Gastroesophageal sphincter (tissue), 4 donors: ENCODE data around the gene KCNN3. TPM values are rescaled to one million over a fixed set of nuclear protein-coding genes. Genes with fewer than 3 reads are reported as not detected.

Experiments
- ATAC-seq: fragments of 150-250 bp; one replicate; pipeline ENCODE4 v1.9.1; 2016; ENCODE audit warnings: mild to moderate bottlenecking, moderate library complexity
- H3K27ac ChIP-seq, 4 donors: fragments of 200-600 bp; sonication (generic) in 3 of 4; 1 replicate in 3 of 4; 2 replicates in 1 of 4; pipeline ENCODE4 v1.5.1; 2016 to 2019
- H3K27me3 ChIP-seq: fragments of 200-600 bp; sonication (generic); one replicate; pipeline ENCODE4 v1.5.1; 2019
- H3K36me3 ChIP-seq, 2 donors: fragments of 200-600 bp; sonication (generic); one replicate each; pipeline ENCODE4 v1.5.1; 2019; ENCODE audit warnings: control low read depth in 1 of 2
- H3K4me1 ChIP-seq, 3 donors: fragments of 200-600 bp; sonication (generic); 1 replicate in 2 of 3; 2 replicates in 1 of 3; pipeline ENCODE4 v1.5.1; 2016 to 2019; ENCODE audit warnings: control low read depth in 2 of 3
- H3K4me3 ChIP-seq, 2 donors: fragments of 200-600 bp; sonication (generic); one replicate each; pipeline ENCODE4 v1.5.1; 2019; ENCODE audit warnings: mild to moderate bottlenecking in 1 of 2, moderate library complexity in 1 of 2
- H3K9me3 ChIP-seq, 3 donors: fragments of 200-600 bp; sonication (generic); one replicate each; pipeline ENCODE4 v1.5.1; 2017 to 2019; ENCODE audit warnings: control low read depth in 2 of 3
- EP300 ChIP-seq: sonication (generic); formaldehyde crosslinking; IDR thresholded peaks from one replicate; pipeline ENCODE4 v1.6.1; 2017; ENCODE audit warnings: antibody characterized with exemption, mild to moderate bottlenecking
- POLR2A ChIP-seq, 2 donors: fragments of 450-650 bp; IDR thresholded peaks; one replicate each; pipeline ENCODE4 v1.6.1; 2017; ENCODE audit warnings: antibody characterized with exemption in 2 of 2, mild to moderate bottlenecking in 2 of 2, moderate library complexity in 1 of 2
- POLR2AphosphoS5 ChIP-seq: sonication (generic); formaldehyde crosslinking; IDR thresholded peaks from one replicate; pipeline ENCODE4 v1.6.1; 2017; ENCODE audit warnings: antibody characterized with exemption
- WGBS, 2 donors: methylation state at CpG; one replicate each; pipeline ENCODE4 v1.1.5; 2018; ENCODE audit warnings: low coverage in 1 of 2; 5-methylcytosine and 5-hydroxymethylcytosine counted together
- total RNA-seq, 4 donors: library from RNA; depleted of rRNA; stranded (reverse); fragments of >200 nt; gene quantifications; one replicate each; pipeline ENCODE4 v1.1.0, GENCODE V29; 2016
- TF ChIP-seq, protein P1 (sequence below), 4 experiments: fragments of 200-600 bp in 2 of 4; fragments of 450-650 bp in 2 of 4; sonication (generic) in 1 of 4; IDR thresholded peaks; one replicate each; pipeline ENCODE4 v1.5.1; 2017 to 2019; ENCODE audit warnings: antibody characterized with exemption in 4 of 4, mild to moderate bottlenecking in 2 of 4, moderate library complexity in 2 of 4

Gene KCNN3
- total RNA-seq, 4 donors from 2014 or later: 1.8 to 13.7 (median 8.1) TPM

- Histone ChIP-seq H3K4me3 (no peak overlapping the region), H3K4me1 (peaks cover 0 to 72% (median 34%) of the 10 kb centered on the region in 3 donors), H3K36me3 (no peaks in the 10 kb centered on the region), H3K9me3 (no peaks in the 10 kb centered on the region), H3K27ac (peak overlapping the region in 3 of 4 donors; percentile 61 to 80 (median 79)), H3K27me3 (no peaks in the 10 kb centered on the region)
- peak; percentile 71 for TF ChIP-seq POLR2AphosphoS5
- TF ChIP-seq EP300: no peak
- ATAC-seq: peak; percentile 18
- WGBS, 2 donors: 7 to 21% methylated on average over 5 to 9 of the region's 10 CpGs
Measured at GRCh38 chr1:154730986-154731489, 139.0 kb downstream of the KCNN3 start.

- TF ChIP-seq, protein P1, sequence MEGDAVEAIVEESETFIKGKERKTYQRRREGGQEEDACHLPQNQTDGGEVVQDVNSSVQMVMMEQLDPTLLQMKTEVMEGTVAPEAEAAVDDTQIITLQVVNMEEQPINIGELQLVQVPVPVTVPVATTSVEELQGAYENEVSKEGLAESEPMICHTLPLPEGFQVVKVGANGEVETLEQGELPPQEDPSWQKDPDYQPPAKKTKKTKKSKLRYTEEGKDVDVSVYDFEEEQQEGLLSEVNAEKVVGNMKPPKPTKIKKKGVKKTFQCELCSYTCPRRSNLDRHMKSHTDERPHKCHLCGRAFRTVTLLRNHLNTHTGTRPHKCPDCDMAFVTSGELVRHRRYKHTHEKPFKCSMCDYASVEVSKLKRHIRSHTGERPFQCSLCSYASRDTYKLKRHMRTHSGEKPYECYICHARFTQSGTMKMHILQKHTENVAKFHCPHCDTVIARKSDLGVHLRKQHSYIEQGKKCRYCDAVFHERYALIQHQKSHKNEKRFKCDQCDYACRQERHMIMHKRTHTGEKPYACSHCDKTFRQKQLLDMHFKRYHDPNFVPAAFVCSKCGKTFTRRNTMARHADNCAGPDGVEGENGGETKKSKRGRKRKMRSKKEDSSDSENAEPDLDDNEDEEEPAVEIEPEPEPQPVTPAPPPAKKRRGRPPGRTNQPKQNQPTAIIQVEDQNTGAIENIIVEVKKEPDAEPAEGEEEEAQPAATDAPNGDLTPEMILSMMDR (IDR thresholded peaks at IDR 0.05): no peak
- TF ChIP-seq POLR2A (IDR thresholded peaks at IDR 0.05) (no peak), EP300 (no peak), POLR2AphosphoS5 (no peak)
- Histone ChIP-seq H3K9me3 (no peaks in the 10 kb centered on the region), H3K27me3 (no peaks in the 10 kb centered on the region), H3K4me3 (no peak overlapping the region), H3K27ac (peak overlapping the region in 3 of 4 donors; percentile 61 to 80 (median 79)), H3K36me3 (no peaks in the 10 kb centered on the region), H3K4me1 (peaks cover 0 to 75% (median 34%) of the 10 kb centered on the region in 3 donors)
- WGBS, 2 donors: 43% methylated on average over 1 of the region's 1 CpG; no CpG with 5 or more reads in 1 of the 2 donors
- ATAC-seq: no peak
Measured at GRCh38 chr1:154730259-154730658, 139.8 kb downstream of the KCNN3 start.

GRCh38 chr1:154729577-154729976 is 140.5 kb downstream of the KCNN3 start:
- WGBS, 2 donors: 29% methylated on average over 3 of the region's 3 CpGs
- H3K36me3 ChIP-seq: no peaks in the 10 kb centered on the region
- peak overlapping the region in 3 of 4 donors; percentile 61 to 80 (median 79) for H3K27ac ChIP-seq
- TF ChIP-seq, protein P1 (IDR thresholded peaks at IDR 0.05): no peak
- peak; percentile 56 for TF ChIP-seq POLR2AphosphoS5
- ATAC-seq: peak; percentile 31
- H3K9me3 ChIP-seq: no peaks in the 10 kb centered on the region
- peaks cover 0 to 76% (median 34%) of the 10 kb centered on the region in 3 donors for H3K4me1 ChIP-seq
- H3K4me3 ChIP-seq: no peak overlapping the region
- H3K27me3 ChIP-seq: no peaks in the 10 kb centered on the region

DNA sequence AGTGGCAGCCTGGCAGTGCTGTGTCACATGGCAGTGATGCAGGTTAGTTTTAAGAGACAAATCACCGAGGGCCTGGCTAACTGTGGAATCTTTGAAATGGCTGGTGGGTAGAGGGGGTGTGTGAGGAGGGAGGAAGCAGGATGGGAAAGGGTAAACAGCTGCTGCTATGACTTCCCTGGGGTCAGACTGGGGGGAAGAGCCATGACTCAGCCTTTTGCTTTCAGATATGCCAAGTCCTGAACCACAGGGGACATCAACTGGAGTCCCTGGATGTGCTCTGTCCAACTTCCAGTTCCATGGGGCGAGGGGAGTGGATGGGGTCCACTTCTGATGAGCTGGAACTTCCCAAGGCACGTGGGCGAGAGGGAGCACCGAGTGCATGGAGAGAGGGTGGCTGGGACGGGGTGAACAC is 141.0 kb downstream of the KCNN3 start:
- Histone ChIP-seq H3K9me3 (no peaks in the 10 kb centered on the region), H3K4me1 (peaks cover 0 to 79% (median 34%) of the 10 kb centered on the region in 3 donors), H3K27me3 (no peaks in the 10 kb centered on the region), H3K27ac (peak overlapping the region in 3 of 4 donors; percentile 61 to 80 (median 79)), H3K36me3 (no peaks in the 10 kb centered on the region), H3K4me3 (no peak overlapping the region)
- TF ChIP-seq EP300: no peak
- no peak for TF ChIP-seq POLR2A (IDR thresholded peaks at IDR 0.05)
- TF ChIP-seq, protein P1 (IDR thresholded peaks at IDR 0.05): no peak
- TF ChIP-seq POLR2AphosphoS5: peak; percentile 51
- 33 to 40% methylated on average over 1 to 3 of the region's 6 CpGs for WGBS, 2 donors
- ATAC-seq: peak; percentile 66

DNA sequence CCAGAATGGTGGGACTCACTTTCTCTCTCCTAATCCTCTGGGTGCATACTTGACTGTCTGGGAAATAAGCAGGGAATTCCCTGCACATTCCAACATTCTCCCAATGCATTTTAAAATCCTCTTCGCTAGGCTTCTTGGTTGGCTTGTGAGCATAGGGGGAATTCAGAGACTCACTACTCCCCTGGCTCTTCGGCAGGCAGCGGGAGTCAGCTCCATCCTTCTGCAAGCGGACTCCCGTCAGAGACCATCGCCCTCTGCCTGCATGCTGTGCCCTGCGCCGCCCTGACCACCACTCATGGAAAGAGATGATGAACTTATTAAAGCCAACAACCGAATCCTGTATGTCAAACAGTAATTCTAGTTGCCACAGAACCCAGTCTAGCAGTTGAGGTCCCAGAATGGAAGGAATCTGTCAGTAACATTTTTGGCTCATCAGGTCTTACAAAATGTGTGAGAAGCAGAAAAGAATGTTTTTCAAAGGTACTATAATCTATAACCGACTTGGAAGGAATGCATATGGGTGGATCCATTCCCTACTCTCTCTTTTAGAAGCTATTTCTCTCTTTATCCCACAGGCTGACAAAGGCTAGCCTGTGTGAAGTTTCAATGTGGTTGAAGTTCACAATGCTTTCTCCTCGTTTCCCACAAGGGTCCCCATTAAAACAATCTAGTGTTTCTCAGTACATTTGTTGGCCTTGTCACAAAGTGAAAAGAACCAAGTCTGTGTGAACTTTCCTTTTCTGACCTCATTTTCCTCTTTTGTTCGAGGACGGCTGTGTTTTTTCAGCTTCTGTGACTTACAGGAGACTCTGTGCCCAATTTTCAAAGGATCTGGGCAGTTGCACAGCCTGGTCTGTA is 143.0 kb downstream of the KCNN3 start:
- no peak overlapping the region for H3K4me3 ChIP-seq
- WGBS, 2 donors: 50 to 69% methylated on average over 6 of the region's 13 CpGs

More for the DNA sequence above, 143.0 kb downstream of the KCNN3 start:
- ATAC-seq: no peak
- TF ChIP-seq POLR2A (IDR thresholded peaks at IDR 0.05) (no peak), POLR2AphosphoS5 (no peak), EP300 (no peak)
- TF ChIP-seq, protein P1 (IDR thresholded peaks at IDR 0.05): no peak
- Histone ChIP-seq H3K27ac (peak overlapping the region in 3 of 4 donors; percentile 24 to 57 (median 47)), H3K27me3 (no peaks in the 10 kb centered on the region), H3K4me1 (peaks cover 0 to 81% (median 33%) of the 10 kb centered on the region in 3 donors), H3K9me3 (no peaks in the 10 kb centered on the region), H3K36me3 (no peaks in the 10 kb centered on the region)
